Loucy (cell line): Measurements from ENCODE around the gene RPS27L.

Experiments
- EZH2phosphoT487 ChIP-seq: fragments of 200-600 bp; IDR thresholded peaks from 2 replicates; pipeline ENCODE4 v1.6.1; 2018; ENCODE audit warnings: antibody characterized with exemption, mild to moderate bottlenecking, moderate library complexity, borderline replicate concordance
- TF ChIP-seq, protein P1 (sequence below): fragments of 200-600 bp; sonication (generic); conservative IDR thresholded peaks from 2 replicates; pipeline ENCODE4 v1.5.1; 2014; ENCODE audit warnings: mild to moderate bottlenecking, antibody characterized with exemption, low read length

GRCh38 chr15:63200464-63201249 lies 43.4 kb upstream of the RPS27L start:
- TF ChIP-seq, protein P1, sequence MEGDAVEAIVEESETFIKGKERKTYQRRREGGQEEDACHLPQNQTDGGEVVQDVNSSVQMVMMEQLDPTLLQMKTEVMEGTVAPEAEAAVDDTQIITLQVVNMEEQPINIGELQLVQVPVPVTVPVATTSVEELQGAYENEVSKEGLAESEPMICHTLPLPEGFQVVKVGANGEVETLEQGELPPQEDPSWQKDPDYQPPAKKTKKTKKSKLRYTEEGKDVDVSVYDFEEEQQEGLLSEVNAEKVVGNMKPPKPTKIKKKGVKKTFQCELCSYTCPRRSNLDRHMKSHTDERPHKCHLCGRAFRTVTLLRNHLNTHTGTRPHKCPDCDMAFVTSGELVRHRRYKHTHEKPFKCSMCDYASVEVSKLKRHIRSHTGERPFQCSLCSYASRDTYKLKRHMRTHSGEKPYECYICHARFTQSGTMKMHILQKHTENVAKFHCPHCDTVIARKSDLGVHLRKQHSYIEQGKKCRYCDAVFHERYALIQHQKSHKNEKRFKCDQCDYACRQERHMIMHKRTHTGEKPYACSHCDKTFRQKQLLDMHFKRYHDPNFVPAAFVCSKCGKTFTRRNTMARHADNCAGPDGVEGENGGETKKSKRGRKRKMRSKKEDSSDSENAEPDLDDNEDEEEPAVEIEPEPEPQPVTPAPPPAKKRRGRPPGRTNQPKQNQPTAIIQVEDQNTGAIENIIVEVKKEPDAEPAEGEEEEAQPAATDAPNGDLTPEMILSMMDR: no peak
- TF ChIP-seq EZH2phosphoT487: no peak
